GM18507 (cell line): ENCODE measurements around the gene LYRM1.
"Not testable (repeated sequence)": the region's sequence is repeated elsewhere in the genome, so short reads cannot be mapped to it uniquely, and the experiment has no call there.

Source experiments
- DNase-seq: peaks from one replicate; pipeline ENCODE4 v3.0.0; 2011; ENCODE audit warnings: low read depth; ENCODE audit not compliant: insufficient read length; ENCODE audit errors: extremely low spot score
- FAIRE-seq: peaks from 2 replicates; lab custom pipeline; 2011; peaks lifted over from hg19 to GRCh38; lab: Jason Lieb, UNC

The LYRM1 gene

GRCh38 chr16:20954574-20954973 lies 54.0 kb downstream of the LYRM1 start:
- FAIRE-seq (no peak), DNase-seq (no peak)

GRCh38 chr16:20956319-20956718 lies 55.7 kb downstream of the LYRM1 start:
- FAIRE-seq (no peak), DNase-seq (no peak)

- no peak for DNase-seq
- no peak for FAIRE-seq
Observed at GRCh38 chr16:20957153-20957552, 56.6 kb downstream of the LYRM1 start.

GRCh38 chr16:20960899-20961298 lies 60.3 kb downstream of the LYRM1 start:
- no peak for FAIRE-seq

GRCh38 chr16:20968765-20969164 lies 68.2 kb downstream of the LYRM1 start:
- DNase-seq (no peak), FAIRE-seq (no peak)

More at GRCh38 chr16:20960899-20961298, 60.3 kb downstream of the LYRM1 start:
- no peak for DNase-seq

- DNase-seq (no peak), FAIRE-seq (no peak)
Observed at GRCh38 chr16:20969386-20969785, 68.8 kb downstream of the LYRM1 start.

GRCh38 chr16:20971401-20971800 lies 70.8 kb downstream of the LYRM1 start:
- FAIRE-seq, result no peak
- DNase-seq, result no peak

GRCh38 chr16:20973201-20973600 lies 72.6 kb downstream of the LYRM1 start:
- DNase-seq, FAIRE-seq: not testable (repeated sequence)
